LNCaP clone FGC (cell line): ENCODE measurements around the gene LAYN.

Experiments used
- DNase-seq: peaks from one replicate; pipeline ENCODE4 v3.0.0-alpha.2; 2011; ENCODE audit warnings: low read depth
- H3K4me3 ChIP-seq: 2 replicates; pipeline ENCODE4 v1.5.1; 2011; ENCODE audit warnings: mild to moderate bottlenecking, low read depth, low read length, control low read depth
- CTCF ChIP-seq: IDR thresholded peaks from 2 replicates; pipeline ENCODE4 v1.5.1; 2012; ENCODE audit warnings: mild to moderate bottlenecking; ENCODE audit not compliant: control insufficient read depth, insufficient read depth; ENCODE audit errors: extremely low read depth

LAYN gene

GRCh38 chr11:111598148-111598547, 57.6 kb downstream of the LAYN start:
- no peak for TF ChIP-seq CTCF
- DNase-seq = no peak
- H3K4me3 ChIP-seq = no peak overlapping the region

DNA sequence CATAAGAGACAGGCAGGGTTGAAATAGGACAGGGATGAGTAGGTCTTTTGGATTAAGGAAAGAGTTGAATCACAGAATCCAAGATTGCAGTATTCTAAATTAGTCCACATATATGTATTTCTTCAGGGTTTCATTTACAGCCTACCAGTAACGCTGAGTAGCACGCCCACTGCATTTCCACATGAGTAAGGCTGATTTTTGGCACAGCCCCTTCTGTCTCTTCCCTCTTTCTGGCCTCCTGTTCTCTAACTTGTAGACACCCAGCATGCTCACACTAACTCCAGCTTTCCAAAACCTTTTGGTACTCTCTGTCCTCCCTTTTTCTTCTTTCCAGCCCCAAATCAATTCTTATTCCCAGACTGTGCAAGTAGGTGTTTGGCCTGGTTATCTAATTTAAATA, 58.0 kb downstream of the LAYN start:
- no peak overlapping the region for H3K4me3 ChIP-seq
- no peak for DNase-seq
- no peak for TF ChIP-seq CTCF

GRCh38 chr11:111601636-111601978, 61.1 kb downstream of the LAYN start:
- H3K4me3 ChIP-seq = peak overlapping the region; percentile 51
- no peak for TF ChIP-seq CTCF
- no peak for DNase-seq

GRCh38 chr11:111601979-111602864, 61.7 kb downstream of the LAYN start, which contains the start of gene SIK2:
Gene SIK2 (plus strand): TSS chr11:111602449. CDS start chr11:111602564, 115 bp downstream.
- peak; percentile 99 for TF ChIP-seq CTCF
- peak; percentile 79 for DNase-seq
- H3K4me3 ChIP-seq = peak within 1 kb of the TSS; percentile 89

DNA sequence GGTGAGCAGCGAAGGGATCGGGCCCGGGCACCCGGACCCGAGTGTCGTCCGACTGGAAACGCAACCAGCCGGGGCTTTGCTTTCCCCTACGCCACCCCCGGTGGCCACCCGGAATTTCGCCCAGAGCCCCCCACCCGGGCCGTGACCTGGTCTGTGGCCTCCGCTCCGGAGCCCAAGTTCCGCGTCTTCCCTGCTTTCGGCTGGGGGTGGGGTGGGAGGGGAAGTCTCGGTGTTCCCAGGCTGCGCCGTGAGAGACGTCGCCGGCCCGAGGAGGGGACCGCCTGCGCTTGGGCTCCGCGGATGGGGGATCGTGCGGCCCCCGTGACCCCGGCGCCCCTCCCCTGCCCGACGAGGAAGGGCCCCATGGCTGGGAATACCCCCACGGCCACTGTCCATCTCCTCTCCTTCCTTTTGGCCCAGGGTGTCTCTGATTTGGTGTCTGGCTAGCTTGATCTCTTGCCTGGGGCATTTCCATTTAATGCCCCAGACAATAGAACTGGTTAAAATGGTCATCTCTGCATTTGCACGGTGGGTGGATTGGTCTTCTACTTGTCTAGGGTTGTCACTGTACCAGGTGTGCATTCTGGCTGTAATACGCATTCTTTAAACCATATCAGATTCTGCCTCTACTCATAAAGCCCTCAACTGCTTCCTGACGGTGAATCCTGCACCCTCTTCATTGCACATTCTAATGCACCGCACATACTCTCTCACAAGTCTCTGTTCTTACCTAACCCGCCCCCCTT, 62.5 kb downstream of the LAYN start:
- peak overlapping the region; percentile 89 for H3K4me3 ChIP-seq
- no peak for DNase-seq
- TF ChIP-seq CTCF = no peak

DNA sequence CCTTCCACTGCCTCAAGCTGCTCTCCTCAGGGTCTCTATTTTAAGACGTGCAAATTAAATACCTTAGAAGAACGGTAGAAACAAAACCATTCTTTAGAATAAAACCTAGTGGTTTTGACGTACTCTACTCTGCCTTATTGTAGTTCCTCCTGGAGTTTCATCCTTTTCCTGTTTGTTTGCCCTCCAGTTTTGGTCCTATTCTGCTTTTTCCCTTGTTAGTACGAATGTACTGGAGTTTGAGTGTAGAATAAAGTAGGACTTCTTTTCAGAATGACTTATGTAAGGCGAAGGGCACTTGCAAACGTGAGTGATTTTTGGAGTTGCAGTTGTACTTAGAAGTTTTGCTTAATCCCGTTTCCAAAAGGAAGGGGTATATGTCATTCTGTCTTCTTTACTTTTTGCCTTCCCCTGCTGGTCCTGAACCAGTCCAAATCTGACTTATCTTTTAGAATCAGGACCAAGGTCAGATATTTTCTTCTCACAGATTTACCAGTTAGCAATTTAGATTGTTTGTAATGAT, 63.2 kb downstream of the LAYN start:
- peak overlapping the region; percentile 89 for H3K4me3 ChIP-seq
- DNase-seq = no peak
- no peak for TF ChIP-seq CTCF
